ENCODE results near the gene ASB12.
A peak's percentile ranks its signal among the peaks of the same experiment; 100 is the strongest.
"Not testable (repeated sequence)": the region's sequence is repeated elsewhere in the genome, so short reads cannot be mapped to it uniquely, and the experiment has no call there.

ASB12 gene

DNA sequence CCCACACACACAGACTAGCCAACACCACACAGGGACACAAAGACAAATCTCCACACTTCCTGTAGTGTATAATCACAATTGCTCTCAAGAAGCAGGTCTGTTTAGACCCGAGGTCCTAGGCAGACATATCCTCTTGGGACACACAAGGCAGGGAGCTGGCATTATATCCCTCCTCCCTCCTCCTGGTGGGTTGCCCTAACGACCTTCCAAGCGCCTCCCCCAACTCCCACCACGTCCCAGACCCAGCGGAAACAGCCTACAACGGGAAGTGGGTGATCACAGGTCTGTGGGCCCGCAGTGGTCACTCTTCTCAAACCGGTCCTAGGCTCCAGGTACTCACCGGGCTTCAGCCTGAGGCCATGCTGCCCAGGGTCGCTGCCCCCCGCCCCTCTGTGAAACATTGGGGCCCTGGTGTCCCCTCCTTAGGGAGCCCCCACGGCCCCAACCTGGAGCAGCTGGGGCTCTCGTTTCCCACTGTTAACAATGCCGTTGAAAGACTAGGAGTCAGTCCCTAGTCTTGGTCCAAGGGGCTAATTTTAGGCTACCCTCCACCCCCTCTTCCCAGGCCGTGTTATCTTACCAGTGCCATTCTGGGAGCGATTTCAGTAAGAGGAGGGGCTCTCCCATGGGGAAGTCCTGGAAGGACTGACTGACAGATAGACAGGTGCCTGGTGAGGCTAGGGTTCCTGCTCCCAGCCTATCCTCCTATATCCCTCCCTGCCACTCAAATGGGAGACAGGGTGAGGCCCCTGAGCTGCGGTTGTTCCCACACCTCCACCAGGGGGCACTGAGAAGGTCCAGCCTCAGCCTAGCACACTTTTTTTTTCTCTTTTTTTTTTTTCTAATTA is at the start of gene ASB12:
ASB12 (minus strand) TSS at position 485 of the 848 bp plus-strand sequence. CDS start 4,957 bp downstream, outside the sequence.
- peak; percentile 18 for DNase-seq (ENCODE audit: low read depth, low spot score)

GRCh38 chrX:64265265-64265664 is 34.9 kb upstream of the ASB12 start:
- peak; percentile 2 for DNase-seq (ENCODE audit: low read depth, low spot score)

- peak; percentile 22 for DNase-seq (ENCODE audit: low read depth, low spot score)
Observed at GRCh38 chrX:64229154-64229553, 1.3 kb downstream of the ASB12 start.

DNA sequence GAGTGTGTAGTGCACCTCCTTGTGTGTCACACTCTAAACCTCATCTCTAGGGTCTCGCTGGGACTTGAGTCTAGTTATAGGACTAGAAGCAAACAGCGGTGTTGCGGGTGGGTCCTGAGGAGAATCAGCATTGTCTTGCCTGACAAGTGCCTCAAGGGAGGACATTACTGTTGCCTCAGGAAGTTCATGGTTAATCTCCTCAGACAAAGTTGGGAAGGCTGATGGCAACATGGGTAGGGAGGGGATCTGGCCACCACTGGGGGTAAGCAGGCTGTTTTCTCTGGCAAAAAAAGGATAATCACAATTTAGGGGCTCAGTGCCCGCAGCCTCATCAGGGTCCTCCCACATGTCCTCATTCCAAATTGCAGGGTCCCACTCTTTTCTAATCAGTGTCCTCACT is 12.4 kb downstream of the ASB12 start:
- no peak for DNase-seq (ENCODE audit: low read depth, low spot score)

DNA sequence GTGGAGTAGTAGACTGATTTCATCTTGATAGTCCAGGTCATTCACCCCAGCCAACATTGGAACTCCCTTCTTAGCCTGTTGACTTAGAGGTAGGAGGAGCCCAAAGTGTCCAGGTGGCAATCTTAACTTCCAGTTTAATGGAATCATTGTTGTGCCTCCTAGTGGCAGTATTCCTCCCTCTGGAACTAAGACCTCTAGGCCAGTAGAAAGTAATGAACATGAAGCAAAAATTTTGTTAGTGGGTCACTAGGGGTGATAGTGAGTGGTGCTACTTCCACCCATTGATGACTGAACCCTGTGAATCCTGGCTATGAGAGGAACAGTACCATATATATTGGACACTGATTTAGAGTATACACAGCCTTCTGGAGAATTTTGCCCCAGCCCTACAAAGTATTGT is 16.4 kb downstream of the ASB12 start:
- DNase-seq (ENCODE audit: low read depth, low spot score) = not testable (repeated sequence)

DNA sequence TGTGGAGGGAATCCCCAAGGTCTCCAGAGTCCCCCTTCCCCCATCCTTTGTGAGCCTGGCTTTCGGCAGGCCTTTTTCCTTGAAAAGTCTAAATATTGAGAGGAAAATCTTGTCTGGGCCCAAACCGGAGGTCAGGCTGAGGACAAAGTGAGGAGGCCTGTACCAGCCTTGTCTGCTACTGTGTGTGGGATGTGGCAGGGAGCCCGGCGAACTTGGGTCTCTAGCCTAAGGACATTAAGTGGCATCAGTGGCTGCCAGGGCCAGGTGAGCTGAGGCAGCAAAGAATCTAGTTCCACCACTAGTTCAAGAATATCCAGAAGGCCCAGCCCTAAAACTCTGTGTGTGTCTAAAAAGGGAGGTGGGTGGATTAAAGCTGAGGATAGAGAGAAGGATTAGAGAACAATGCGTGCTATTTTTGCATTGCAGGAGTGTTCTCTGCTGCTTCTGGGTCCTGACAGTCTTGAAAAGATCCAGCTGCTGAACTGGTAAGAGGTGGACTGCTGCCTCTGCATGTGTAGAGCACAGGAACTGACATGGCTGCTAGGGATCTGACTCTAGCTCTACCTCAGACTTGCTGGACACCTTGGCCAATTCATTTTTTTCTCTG is 23.7 kb downstream of the ASB12 start:
- no peak for DNase-seq (ENCODE audit: low read depth, low spot score)

GRCh38 chrX:64205735-64206501 is 24.5 kb downstream of the ASB12 start:
- peak; percentile 99 for DNase-seq (ENCODE audit: low read depth, low spot score)

DNA sequence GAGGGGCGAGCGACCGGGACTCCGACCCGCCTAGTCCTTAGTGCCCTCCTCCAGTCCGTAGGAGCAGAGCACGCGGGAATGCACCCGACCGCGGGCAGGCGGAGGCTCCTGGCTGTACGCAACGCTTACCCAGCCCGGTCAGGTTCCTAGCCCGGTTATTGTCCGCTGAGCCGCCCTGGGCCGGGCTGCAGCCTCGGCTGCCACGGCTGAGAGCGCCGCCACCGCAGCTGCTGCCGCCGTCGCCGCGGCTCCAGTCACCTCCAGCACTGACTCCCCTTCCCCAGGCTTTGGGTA is 25.0 kb downstream of the ASB12 start, which contains the start of gene AMER1:
AMER1 (minus strand) TSS at position 268 of the 294 bp plus-strand sequence. CDS start 12,422 bp downstream, outside the sequence.
- no peak for DNase-seq (ENCODE audit: low read depth, low spot score)

- DNase-seq (ENCODE audit: low read depth, low spot score) = peak; percentile 73
Observed at GRCh38 chrX:64204701-64205440, 25.5 kb downstream of the ASB12 start.

GRCh38 chrX:64204252-64204651 is 26.2 kb downstream of the ASB12 start:
- DNase-seq (ENCODE audit: low read depth, low spot score) = peak; percentile 46

GRCh38 chrX:64202808-64203325 is 27.5 kb downstream of the ASB12 start:
- peak; percentile 7 for DNase-seq (ENCODE audit: low read depth, low spot score)

DNA sequence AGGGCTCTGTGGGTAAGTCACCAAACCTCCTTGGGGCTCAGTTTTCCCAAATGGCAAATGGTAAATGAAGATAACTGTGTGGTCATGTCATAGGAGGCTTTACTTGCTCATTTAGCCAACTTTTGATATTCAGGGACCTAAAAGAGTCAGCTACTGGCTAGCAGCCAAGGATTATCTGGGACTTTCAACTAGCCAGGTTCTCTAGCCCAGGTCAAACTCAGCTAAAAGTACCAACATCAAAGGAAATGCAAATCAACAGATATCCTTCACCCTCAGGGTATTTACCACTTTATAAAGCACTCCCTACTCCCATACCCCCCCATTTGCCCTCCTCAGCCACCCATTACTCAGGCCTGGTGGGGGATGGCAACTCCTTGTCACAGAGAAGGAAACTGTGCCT is 32.4 kb downstream of the ASB12 start:
- peak; percentile 21 for DNase-seq (ENCODE audit: low read depth, low spot score)

GRCh38 chrX:64196606-64197005 is 33.8 kb downstream of the ASB12 start:
- no peak for DNase-seq (ENCODE audit: low read depth, low spot score)

- peak; percentile 49 for DNase-seq (ENCODE audit: low read depth, low spot score)
Observed at GRCh38 chrX:64195862-64196261, 34.5 kb downstream of the ASB12 start.

GRCh38 chrX:64192673-64193072 is 37.7 kb downstream of the ASB12 start:
- DNase-seq (ENCODE audit: low read depth, low spot score) = no peak

DNA sequence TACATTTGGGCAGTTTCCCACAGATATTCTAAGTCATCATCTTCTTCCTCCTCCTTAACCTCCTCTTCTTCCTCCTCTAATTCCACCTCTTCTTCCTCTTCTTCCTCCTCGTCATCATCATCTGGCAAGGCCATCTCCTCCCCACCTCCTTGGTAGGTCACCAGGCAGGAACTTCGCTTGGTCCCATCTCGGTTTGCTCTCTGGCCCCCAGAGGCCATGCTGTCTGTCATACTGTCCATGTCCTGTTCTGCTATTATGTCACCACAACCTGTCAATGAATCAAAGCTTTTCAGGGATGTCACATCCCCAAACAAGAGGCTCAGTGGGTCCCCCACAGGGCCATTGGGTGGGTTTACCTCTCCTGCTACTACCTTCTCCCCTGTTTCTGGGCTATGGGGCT is 38.4 kb downstream of the ASB12 start:
- DNase-seq (ENCODE audit: low read depth, low spot score) = no peak

- DNase-seq (ENCODE audit: low read depth, low spot score) = no peak
Observed at GRCh38 chrX:64191281-64192010, 39.0 kb downstream of the ASB12 start.

- DNase-seq (ENCODE audit: low read depth, low spot score) = no peak
Observed at GRCh38 chrX:64190136-64190740, 40.2 kb downstream of the ASB12 start.

DNA sequence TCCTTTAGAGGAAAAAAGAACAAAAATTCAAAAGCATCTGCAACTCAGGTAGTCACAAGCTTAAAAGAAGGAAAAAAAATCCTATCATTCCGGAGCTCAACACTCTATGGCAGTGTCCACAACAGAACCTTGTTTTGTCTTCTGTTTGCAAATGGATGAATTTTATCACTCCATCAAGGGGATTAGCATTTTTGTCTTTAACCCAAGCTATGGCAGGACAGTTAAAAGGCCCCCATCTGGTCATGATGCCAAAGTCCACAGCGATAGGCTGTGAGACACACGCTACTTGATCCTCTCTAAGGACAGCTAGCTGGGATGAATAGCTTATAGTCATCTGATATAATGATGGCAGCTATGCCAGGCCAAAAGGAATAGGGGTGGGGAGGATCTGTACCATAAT is 41.5 kb downstream of the ASB12 start:
- DNase-seq (ENCODE audit: low read depth, low spot score) = no peak

- DNase-seq (ENCODE audit: low read depth, low spot score) = no peak
Observed at GRCh38 chrX:64187762-64188150, 42.7 kb downstream of the ASB12 start.

Measured in ELF-1 (cell line).